NT2/D1 (cell line): ENCODE data around the gene FKBP5.

Source experiments
- DNase-seq: peaks from one replicate; pipeline ENCODE4 v3.0.0-alpha.2; 2011; ENCODE audit warnings: low read depth, low spot score
- H3K27me3 ChIP-seq: 2 replicates; pipeline ENCODE4 v1.6.0; 2011; ENCODE audit warnings: mild to moderate bottlenecking; ENCODE audit not compliant: insufficient read length, insufficient read depth
- H3K36me3 ChIP-seq: 2 replicates; pipeline ENCODE4 v1.6.1; 2011; ENCODE audit warnings: mild to moderate bottlenecking, low read length, mixed read lengths; ENCODE audit not compliant: insufficient read depth, insufficient read length
- H3K4me1 ChIP-seq: 2 replicates; pipeline ENCODE4 v1.5.1; 2011; ENCODE audit not compliant: insufficient read depth, insufficient read length
- H3K4me3 ChIP-seq: 2 replicates; pipeline ENCODE4 v1.5.1; 2011; ENCODE audit warnings: low read depth; ENCODE audit not compliant: insufficient read length
- H3K9ac ChIP-seq: 2 replicates; pipeline ENCODE4 v1.6.0; 2011; ENCODE audit warnings: low read depth; ENCODE audit not compliant: insufficient read length
- H3K9me3 ChIP-seq: 2 replicates; pipeline ENCODE4 v1.5.1; 2011; ENCODE audit warnings: mild to moderate bottlenecking, low read length; ENCODE audit not compliant: insufficient read depth
- SUZ12 ChIP-seq: IDR thresholded peaks from 2 replicates; pipeline ENCODE4 v1.6.1; 2011; ENCODE audit not compliant: insufficient read length, insufficient read depth; ENCODE audit errors: extremely low read depth
- YY1 ChIP-seq: IDR thresholded peaks from 2 replicates; pipeline ENCODE4 v1.6.1; 2011; ENCODE audit not compliant: insufficient read length, insufficient read depth
- ZNF274 ChIP-seq: IDR thresholded peaks from 2 replicates; pipeline ENCODE4 v1.6.1; 2011; ENCODE audit warnings: mild to moderate bottlenecking, low read depth, low read length

Gene FKBP5

DNA sequence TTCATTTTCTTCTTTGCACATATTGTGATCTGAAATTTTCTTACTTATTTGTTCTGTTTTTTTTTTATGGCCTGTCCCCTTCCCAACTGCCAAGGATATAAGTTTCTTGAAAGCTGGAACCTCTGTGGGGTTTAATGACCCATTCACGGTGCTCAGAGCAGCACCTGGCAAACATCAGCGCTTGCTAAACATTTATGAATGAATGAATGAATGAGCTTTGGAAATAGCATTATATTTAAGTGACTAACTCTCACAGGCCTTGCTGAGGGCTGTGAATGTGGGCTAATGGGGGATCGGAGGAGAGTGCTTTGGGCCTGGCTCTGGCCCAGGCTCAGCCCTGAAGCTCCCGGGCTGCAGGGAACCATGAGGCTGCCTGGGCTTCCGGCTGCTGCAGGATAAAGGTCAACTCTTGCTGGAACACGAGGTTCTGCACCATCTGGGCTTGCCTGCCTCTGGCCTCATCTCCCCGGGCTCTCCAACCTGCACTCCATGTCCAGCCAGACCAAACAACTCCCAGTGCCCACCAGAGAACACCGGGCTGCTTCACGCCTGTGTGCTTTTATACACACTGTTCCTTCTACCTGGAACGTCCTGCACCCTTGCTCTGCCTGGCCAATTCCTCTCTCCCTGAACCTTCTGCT, 33.5 kb upstream of the FKBP5 start:
- no peaks in the 10 kb centered on the region for H3K36me3 ChIP-seq

DNA sequence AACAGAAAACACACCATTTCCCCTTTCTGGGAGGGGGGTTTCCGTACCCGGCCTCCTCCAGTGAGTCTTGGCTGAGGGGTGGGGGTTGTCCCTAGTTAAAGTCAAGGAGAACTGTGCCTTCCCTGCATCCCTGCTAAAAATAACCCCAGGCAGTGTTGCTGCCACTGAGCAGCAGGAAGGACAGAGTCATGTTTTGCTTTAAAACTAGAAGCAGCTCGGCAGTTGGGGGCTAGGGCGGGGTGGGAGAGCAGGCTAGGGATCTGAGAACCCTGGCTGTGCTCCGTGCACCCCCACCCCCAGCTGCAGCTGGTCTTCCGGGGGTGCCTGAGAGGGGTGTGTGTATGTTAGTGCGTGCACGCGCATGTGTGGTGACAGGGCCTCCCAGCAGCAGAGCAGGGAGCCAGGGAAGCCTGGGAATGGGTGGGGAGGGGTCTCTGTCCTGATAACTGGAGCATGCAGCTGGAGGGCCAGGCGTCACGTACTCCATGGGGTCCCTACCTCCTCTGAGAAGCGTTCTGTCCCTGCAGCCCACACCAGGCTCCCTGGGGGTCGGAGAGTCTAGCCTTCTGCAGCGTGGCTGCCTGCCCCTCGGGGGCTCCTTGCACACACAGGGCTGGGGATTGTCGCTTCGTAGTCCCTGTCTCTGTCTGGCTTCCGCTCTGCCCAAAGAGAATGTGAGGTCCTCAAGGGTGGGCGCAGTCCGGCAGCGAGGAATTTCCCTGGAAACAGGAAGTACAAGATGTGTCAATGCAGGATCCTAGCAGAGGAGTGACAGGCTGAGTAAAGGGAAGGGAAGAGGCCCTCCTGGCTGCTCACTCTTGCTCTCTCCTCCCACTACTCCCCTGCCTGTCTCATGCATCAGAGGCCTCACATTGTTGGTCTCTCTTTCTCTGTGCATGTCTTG, 31.4 kb upstream of the FKBP5 start:
- peak overlapping the region; percentile 72 for H3K9ac ChIP-seq
- peaks cover 16% of the 10 kb centered on the region for H3K4me1 ChIP-seq
- no peaks in the 10 kb centered on the region for H3K9me3 ChIP-seq
- H3K36me3 ChIP-seq, result no peaks in the 10 kb centered on the region
- peak overlapping the region; percentile 23 for H3K4me3 ChIP-seq
- no peak for DNase-seq
- no peaks in the 10 kb centered on the region for H3K27me3 ChIP-seq
- TF ChIP-seq YY1, result no peak
- no peak for TF ChIP-seq SUZ12
- no peak for TF ChIP-seq ZNF274

More for the DNA sequence above, 33.5 kb upstream of the FKBP5 start:
- no peak overlapping the region for H3K9ac ChIP-seq
- no peak for DNase-seq
- H3K27me3 ChIP-seq, result no peaks in the 10 kb centered on the region
- H3K4me3 ChIP-seq, result no peak overlapping the region
- H3K9me3 ChIP-seq, result no peaks in the 10 kb centered on the region
- H3K4me1 ChIP-seq, result peaks cover 14% of the 10 kb centered on the region
- no peak for TF ChIP-seq YY1
- no peak for TF ChIP-seq ZNF274
- no peak for TF ChIP-seq SUZ12

DNA sequence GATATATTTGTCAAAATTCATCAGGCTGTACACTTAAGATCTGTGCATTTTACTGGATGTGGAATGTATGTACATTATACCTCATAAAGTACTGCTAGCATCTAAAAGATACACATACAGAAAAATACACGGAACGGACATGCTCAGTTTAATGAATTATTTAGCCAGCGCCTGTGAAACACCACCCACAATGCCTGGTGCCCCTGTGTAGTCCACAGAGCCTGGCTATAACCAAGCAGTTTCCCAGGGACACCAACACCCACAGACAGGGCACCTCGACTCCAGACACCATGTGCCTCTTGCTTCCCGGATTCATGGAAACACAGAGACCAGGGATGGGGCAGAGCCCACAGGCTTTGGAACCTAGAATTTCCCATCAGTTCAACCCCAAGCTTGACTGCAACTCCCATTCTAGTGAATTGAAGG, 30.7 kb upstream of the FKBP5 start:
- no peak for DNase-seq
- no peaks in the 10 kb centered on the region for H3K36me3 ChIP-seq
- no peak overlapping the region for H3K4me3 ChIP-seq
- H3K4me1 ChIP-seq, result peaks cover 16% of the 10 kb centered on the region
- TF ChIP-seq YY1 (no peak), ZNF274 (no peak), SUZ12 (no peak)
- no peaks in the 10 kb centered on the region for H3K9me3 ChIP-seq
- H3K9ac ChIP-seq, result no peak overlapping the region
- no peaks in the 10 kb centered on the region for H3K27me3 ChIP-seq

DNA sequence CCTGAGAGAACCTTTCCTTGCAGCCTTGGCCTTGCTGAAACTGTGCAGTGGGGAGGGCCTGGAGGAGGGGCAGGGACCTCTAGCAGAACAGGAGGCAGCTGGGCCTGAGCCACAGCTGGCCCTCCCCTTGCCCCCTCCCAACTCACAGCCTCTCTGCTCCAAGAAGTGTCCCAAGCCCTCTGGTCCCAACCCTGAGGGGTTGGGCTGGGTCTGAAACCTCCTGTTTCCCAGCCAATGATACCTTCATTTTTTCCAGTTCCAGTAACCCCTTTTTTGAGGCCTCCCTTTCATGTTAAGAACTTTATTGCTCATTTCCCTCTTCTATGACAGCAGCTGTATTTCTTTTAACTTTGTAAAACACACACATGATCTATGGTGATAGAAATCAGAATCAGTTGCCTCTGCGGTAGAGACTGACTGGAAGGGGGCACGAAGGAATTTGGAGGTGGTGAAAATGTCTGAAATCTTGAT, 30.2 kb upstream of the FKBP5 start:
- Histone ChIP-seq H3K9me3 (no peaks in the 10 kb centered on the region), H3K4me3 (no peak overlapping the region), H3K4me1 (peaks cover 16% of the 10 kb centered on the region), H3K27me3 (no peaks in the 10 kb centered on the region), H3K9ac (no peak overlapping the region), H3K36me3 (no peaks in the 10 kb centered on the region)
- no peak for DNase-seq
- TF ChIP-seq YY1, result no peak
- no peak for TF ChIP-seq SUZ12
- TF ChIP-seq ZNF274, result no peak

DNA sequence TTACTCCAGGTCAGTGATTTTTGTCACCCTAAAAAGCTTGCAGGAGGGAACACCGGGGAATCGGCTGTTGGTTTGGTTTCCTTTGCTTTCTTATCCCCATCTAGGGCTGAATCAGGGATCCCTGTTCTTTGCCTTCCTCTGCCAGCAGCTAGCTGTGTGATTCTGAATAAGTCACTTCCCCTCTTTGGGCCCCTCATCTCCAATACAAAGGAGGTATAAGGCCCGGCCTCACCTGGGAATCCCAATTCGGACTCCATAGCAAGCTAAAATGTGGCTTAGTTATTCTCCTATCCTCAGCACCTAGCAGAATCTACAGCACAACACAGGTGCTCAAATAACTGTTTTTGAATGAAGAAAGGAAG, 29.6 kb upstream of the FKBP5 start:
- Histone ChIP-seq H3K27me3 (no peaks in the 10 kb centered on the region), H3K36me3 (no peaks in the 10 kb centered on the region), H3K9me3 (no peaks in the 10 kb centered on the region), H3K9ac (peak overlapping the region; percentile 53), H3K4me3 (no peak overlapping the region), H3K4me1 (peaks cover 16% of the 10 kb centered on the region)
- no peak for DNase-seq
- no peak for TF ChIP-seq ZNF274
- no peak for TF ChIP-seq YY1
- no peak for TF ChIP-seq SUZ12

DNA sequence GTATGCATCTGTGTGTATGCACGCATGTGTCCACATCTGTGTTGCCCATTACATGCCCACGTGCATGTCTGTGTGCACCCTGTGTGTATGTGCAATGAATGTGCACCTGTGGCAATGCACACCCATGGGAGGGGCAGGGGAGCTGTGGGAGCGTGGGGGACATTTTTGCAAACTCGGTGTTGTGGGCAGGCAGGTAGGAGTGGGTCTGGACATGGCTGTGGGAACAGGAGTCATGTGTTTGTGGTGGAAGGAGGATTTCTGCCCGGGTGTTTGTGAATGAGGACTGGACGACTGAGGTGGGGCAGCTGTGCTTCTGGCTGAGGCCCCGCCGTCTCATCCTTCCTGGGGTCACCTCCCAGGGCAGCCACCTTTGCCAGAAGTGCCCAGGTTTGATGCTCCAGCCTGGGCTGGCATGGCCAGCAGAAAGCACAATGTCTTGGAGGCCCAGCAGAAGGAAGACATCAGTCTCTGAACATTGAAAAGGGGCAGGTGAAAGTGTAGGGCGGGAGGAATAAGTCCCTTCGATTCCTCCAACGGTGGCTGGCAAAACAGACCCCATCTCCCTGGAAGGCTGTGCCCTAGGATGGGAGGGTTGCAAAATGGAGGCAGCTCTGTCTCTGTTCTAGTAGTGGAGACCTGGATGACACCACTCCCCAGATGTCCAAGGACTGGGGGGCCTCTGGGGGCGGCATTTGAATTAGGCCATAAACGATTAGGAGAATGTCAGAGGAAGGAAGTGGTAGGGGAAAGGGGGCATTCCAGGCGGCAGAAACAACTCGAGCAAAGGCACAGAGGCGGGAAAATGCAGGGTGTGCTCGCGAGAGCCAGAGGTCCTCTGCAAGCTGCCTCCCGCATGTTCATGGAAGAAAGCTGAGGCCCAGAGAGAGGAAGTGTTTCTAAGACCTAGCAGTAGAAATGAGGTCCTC, 29.0 kb upstream of the FKBP5 start:
- peaks cover 16% of the 10 kb centered on the region for H3K4me1 ChIP-seq
- H3K4me3 ChIP-seq, result no peak overlapping the region
- DNase-seq, result no peak
- no peaks in the 10 kb centered on the region for H3K36me3 ChIP-seq
- TF ChIP-seq ZNF274 (no peak), SUZ12 (no peak), YY1 (no peak)
- peak overlapping the region; percentile 53 for H3K9ac ChIP-seq
- H3K27me3 ChIP-seq, result no peaks in the 10 kb centered on the region
- no peaks in the 10 kb centered on the region for H3K9me3 ChIP-seq
